Right lobe of liver (tissue), 6 donors: ENCODE results near the gene IGF2BP3. TPM values are rescaled to one million over a fixed set of nuclear protein-coding genes. Genes with fewer than 3 reads are reported as not detected.

ENCODE experiments used
- ATAC-seq, 4 donors: fragments of 200-7000 bp; cut with Tn5 transposase; one replicate each; pipeline ENCODE4 v1.9.1; 2020; ENCODE audit warnings: mild to moderate bottlenecking in 4 of 4, moderate library complexity in 4 of 4
- DNase-seq, 3 donors: peaks; one replicate each; pipeline ENCODE4 v3.0.0-alpha.2; 2020
- H3K27ac ChIP-seq, 3 donors: fragments of 200-600 bp; one replicate each; pipeline ENCODE4 v1.8.0; 2022
- H3K27me3 ChIP-seq, 2 donors: fragments of 200-600 bp; one replicate each; pipeline ENCODE4 v1.8.0; 2022
- H3K36me3 ChIP-seq, 4 donors: fragments of 200-600 bp; sonication (generic) in 1 of 4; one replicate each; pipeline versions ENCODE4 v1.5.1 to v1.8.0; 2017 to 2022; ENCODE audit warnings: control low read depth in 1 of 4
- H3K4me1 ChIP-seq, 4 donors: fragments of 200-600 bp; sonication (generic) in 1 of 4; one replicate each; pipeline versions ENCODE4 v1.5.1 to v1.8.0; 2017 to 2022; ENCODE audit warnings: control low read depth in 1 of 4
- H3K4me3 ChIP-seq, 3 donors: fragments of 200-600 bp; one replicate each; pipeline ENCODE4 v1.8.0; 2022
- H3K9me3 ChIP-seq, 4 donors: fragments of 200-600 bp; sonication (generic) in 1 of 4; one replicate each; pipeline versions ENCODE4 v1.5.1 to v1.8.0; 2017 to 2022; ENCODE audit warnings: control low read depth in 1 of 4
- CTCF ChIP-seq, 4 donors: fragments of 200-600 bp in 3 of 4; fragments of 450-650 bp in 1 of 4; IDR thresholded peaks; one replicate each; pipeline versions ENCODE4 v1.5.1 to v1.8.0; 2016 to 2022; ENCODE audit warnings: antibody characterized with exemption in 4 of 4, mild to moderate bottlenecking in 2 of 4
- POLR2A ChIP-seq: fragments of 450-650 bp; IDR thresholded peaks from one replicate; pipeline ENCODE4 v1.6.1; 2017; ENCODE audit warnings: antibody characterized with exemption, mild to moderate bottlenecking
- WGBS: methylation state at CpG from one replicate; pipeline ENCODE4 v1.1.6; 2018; ENCODE audit warnings: low coverage, low lambda C conversion rate; ENCODE audit not compliant: insufficient coverage; ENCODE audit errors: missing lambda C conversion rate; 5-methylcytosine and 5-hydroxymethylcytosine counted together
- intact Hi-C, 2 donors: fragments of 100-400 bp; cut with DNase I; formaldehyde crosslinking; loops; one replicate each; pipeline versions ENCODE4 v1.11.2 to v1.14.1; 2022
- total RNA-seq, 6 experiments: library from RNA; depleted of rRNA in 2 of 6; stranded (reverse); fragments of >200 nt in 2 of 6; fragmentation: NEBNext Ultra II Directional in 3 of 6; extraction: Animal tissue kit (Norgen Biotek cat#: 25700) in 3 of 6; gene quantifications; one replicate each; pipeline versions ENCODE4 v1.1.0 to v1.2.4, GENCODE V29; 2016 to 2023
- donor health status: DM: no; HTN: yes; CAD: no.
- donor health status: DM: no; HTN: no; CAD: no.
- donor health status: DM: no; HTN: no; CAD: no.
- donor health status: DM: no; HTN: yes; CAD: no.
- donor health status: DM: no; HTN: yes; CAD: no.

Gene IGF2BP3
- total RNA-seq, 6 experiments from 2014 or later, result 0.12 to 0.64 (median 0.19) TPM; not detected in 1

GRCh38 chr7:23462846-23463245 lies 7.4 kb downstream of the IGF2BP3 start:
- H3K27me3 ChIP-seq, result peaks cover 0 to 29% of the 10 kb centered on the region in 2 donors
- ATAC-seq (peak; percentile 50 to 78 (median 58)), DNase-seq (no peak)

GRCh38 chr7:23458044-23458443 lies 12.2 kb downstream of the IGF2BP3 start:
- no peak overlapping the region for H3K27ac ChIP-seq
- H3K27me3 ChIP-seq, result no peaks in the 10 kb centered on the region
- DNase-seq (no peak), ATAC-seq (no peak)
- no peaks in the 10 kb centered on the region for H3K9me3 ChIP-seq
- TF ChIP-seq POLR2A (no peak), CTCF (IDR thresholded peaks at IDR 0.05) (no peak)
- H3K36me3 ChIP-seq, result no peaks in the 10 kb centered on the region
- intact Hi-C loops, result no loop called here
- H3K4me3 ChIP-seq, result no peak overlapping the region
- no peaks in the 10 kb centered on the region for H3K4me1 ChIP-seq
- 67% methylated on average over 3 of the region's 3 CpGs for WGBS

More at GRCh38 chr7:23462846-23463245, 7.4 kb downstream of the IGF2BP3 start:
- TF ChIP-seq POLR2A (no peak), CTCF (IDR thresholded peaks at IDR 0.05) (peak in 3 of 4 donors; percentile 28 to 34 (median 29))
- WGBS, result 31% methylated on average over 2 of the region's 2 CpGs
- H3K36me3 ChIP-seq, result no peaks in the 10 kb centered on the region
- intact Hi-C loops, result no loop called here
- no peak overlapping the region for H3K4me3 ChIP-seq
- H3K4me1 ChIP-seq, result no peaks in the 10 kb centered on the region
- no peak overlapping the region for H3K27ac ChIP-seq
- no peaks in the 10 kb centered on the region for H3K9me3 ChIP-seq

- 65% methylated on average over 3 of the region's 3 CpGs for WGBS
These were observed 14.2 kb downstream of the IGF2BP3 start for GRCh38 chr7:23456093-23456492.

DNA sequence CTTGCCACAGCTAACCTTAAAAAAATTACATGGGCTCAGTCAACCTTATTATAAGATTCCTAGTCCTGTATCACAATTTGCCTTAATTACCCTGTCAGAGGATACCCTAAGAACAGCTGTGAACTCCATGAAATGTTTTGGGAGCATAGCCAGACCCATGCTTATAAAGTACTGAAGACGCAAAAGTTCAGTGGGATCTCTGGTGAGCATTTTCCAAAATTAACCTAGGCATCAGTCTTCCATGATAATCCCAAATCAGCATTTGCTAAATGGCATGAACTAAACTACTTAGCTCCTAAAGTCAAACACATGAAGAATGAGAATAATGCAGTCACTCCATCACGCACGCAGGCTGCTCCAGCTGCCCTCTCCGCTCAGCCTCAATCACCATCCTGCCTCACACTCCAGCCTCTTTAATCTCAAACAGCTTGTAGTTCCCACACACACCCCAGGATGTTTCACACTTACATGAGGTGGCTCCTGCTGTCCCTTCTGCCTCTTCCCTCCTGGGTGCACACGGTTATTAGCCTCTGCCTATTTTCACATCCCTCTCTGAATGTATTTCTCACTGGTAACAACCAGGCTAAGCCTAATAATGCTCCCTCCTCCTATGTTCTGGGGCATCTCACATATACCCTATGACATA lies 15.3 kb downstream of the IGF2BP3 start:
- H3K4me1 ChIP-seq, result no peaks in the 10 kb centered on the region
- 82% methylated on average over 5 of the region's 5 CpGs for WGBS
- DNase-seq, result no peak
- intact Hi-C loops, result no loop called here
- no peak overlapping the region for H3K27ac ChIP-seq
- no peak overlapping the region for H3K4me3 ChIP-seq
- H3K27me3 ChIP-seq, result no peaks in the 10 kb centered on the region
- no peaks in the 10 kb centered on the region for H3K36me3 ChIP-seq
- no peak for ATAC-seq
- no peak for TF ChIP-seq POLR2A
- TF ChIP-seq CTCF (IDR thresholded peaks at IDR 0.05), result no peak
- H3K9me3 ChIP-seq, result no peaks in the 10 kb centered on the region

More at GRCh38 chr7:23456093-23456492, 14.2 kb downstream of the IGF2BP3 start:
- H3K4me3 ChIP-seq, result no peak overlapping the region
- no peaks in the 10 kb centered on the region for H3K27me3 ChIP-seq
- no peaks in the 10 kb centered on the region for H3K9me3 ChIP-seq
- intact Hi-C loops, result no loop called here
- TF ChIP-seq CTCF (IDR thresholded peaks at IDR 0.05), result no peak
- no peak for TF ChIP-seq POLR2A
- ATAC-seq (no peak), DNase-seq (no peak)
- H3K27ac ChIP-seq, result no peak overlapping the region
- H3K36me3 ChIP-seq, result no peaks in the 10 kb centered on the region
- H3K4me1 ChIP-seq, result no peaks in the 10 kb centered on the region
